ENCODE data around the gene KIF26A. TPM values are rescaled to one million over a fixed set of nuclear protein-coding genes. Genes with fewer than 3 reads are reported as not detected.

KIF26A gene
- polyA plus RNA-seq, 6 donors from 2014 or later: not detected

GRCh38 chr14:104213301-104214034, 75.1 kb downstream of the KIF26A start:
- no peak for DNase-seq
- peaks cover 0 to 3% (median 0%) of the 10 kb centered on the region in 7 donors for H3K9me3 Mint-ChIP-seq
- no peaks in the 10 kb centered on the region for H3K4me1 Mint-ChIP-seq
- no peak for ATAC-seq (ENCODE audit: low read depth in 2 of 2)
- H3K36me3 Mint-ChIP-seq: no peaks in the 10 kb centered on the region
- peaks cover 0 to 43% (median 36%) of the 10 kb centered on the region in 3 donors for H3K27me3 Mint-ChIP-seq
- no peak overlapping the region for H3K27ac Mint-ChIP-seq
- H3K4me3 Mint-ChIP-seq: no peak overlapping the region

GRCh38 chr14:104214431-104215218, 76.2 kb downstream of the KIF26A start:
- Mint-ChIP-seq H3K27ac (no peak overlapping the region), H3K4me3 (no peak overlapping the region), H3K4me1 (no peaks in the 10 kb centered on the region), H3K27me3 (peaks cover 0 to 43% (median 38%) of the 10 kb centered on the region in 3 donors), H3K36me3 (no peaks in the 10 kb centered on the region), H3K9me3 (peaks cover 0 to 3% (median 0%) of the 10 kb centered on the region in 7 donors)
- ATAC-seq (ENCODE audit: low read depth in 2 of 2) (no peak), DNase-seq (no peak)

GRCh38 chr14:104215706-104216334, 77.4 kb downstream of the KIF26A start:
- Mint-ChIP-seq H3K27ac (peak overlapping the region in 1 of 6 donors; percentile 75), H3K27me3 (peaks cover 0 to 50% (median 37%) of the 10 kb centered on the region in 3 donors), H3K9me3 (peaks cover 0 to 3% (median 0%) of the 10 kb centered on the region in 7 donors), H3K4me3 (no peak overlapping the region), H3K4me1 (no peaks in the 10 kb centered on the region), H3K36me3 (no peaks in the 10 kb centered on the region)
- DNase-seq (no peak), ATAC-seq (ENCODE audit: low read depth in 2 of 2) (no peak)

- Mint-ChIP-seq H3K9me3 (peaks cover 0 to 3% (median 0%) of the 10 kb centered on the region in 7 donors), H3K4me3 (no peak overlapping the region), H3K36me3 (no peaks in the 10 kb centered on the region), H3K27ac (peak overlapping the region in 2 of 6 donors; percentile 24 to 75), H3K4me1 (no peaks in the 10 kb centered on the region), H3K27me3 (peaks cover 0 to 52% (median 35%) of the 10 kb centered on the region in 3 donors)
- no peak for ATAC-seq (ENCODE audit: low read depth in 2 of 2)
- no peak for DNase-seq
These were observed 78.1 kb downstream of the KIF26A start for GRCh38 chr14:104216457-104216856.

- DNase-seq (no peak), ATAC-seq (ENCODE audit: low read depth in 2 of 2) (no peak)
- H3K4me1 Mint-ChIP-seq: no peaks in the 10 kb centered on the region
- H3K4me3 Mint-ChIP-seq: no peak overlapping the region
- no peaks in the 10 kb centered on the region for H3K36me3 Mint-ChIP-seq
- peaks cover 0 to 3% (median 0%) of the 10 kb centered on the region in 7 donors for H3K9me3 Mint-ChIP-seq
- H3K27me3 Mint-ChIP-seq: peaks cover 0 to 54% (median 22%) of the 10 kb centered on the region in 3 donors
- no peak overlapping the region for H3K27ac Mint-ChIP-seq
These were observed 79.3 kb downstream of the KIF26A start for GRCh38 chr14:104217486-104218360.

GRCh38 chr14:104218361-104219180, 80.2 kb downstream of the KIF26A start:
- Mint-ChIP-seq H3K4me3 (no peak overlapping the region), H3K4me1 (no peaks in the 10 kb centered on the region), H3K9me3 (peaks cover 0 to 3% (median 0%) of the 10 kb centered on the region in 7 donors), H3K36me3 (no peaks in the 10 kb centered on the region), H3K27ac (no peak overlapping the region), H3K27me3 (peaks cover 0 to 55% (median 18%) of the 10 kb centered on the region in 3 donors)
- DNase-seq: no peak
- no peak for ATAC-seq (ENCODE audit: low read depth in 2 of 2)

- peaks cover 0 to 57% (median 21%) of the 10 kb centered on the region in 3 donors for H3K27me3 Mint-ChIP-seq
- H3K4me1 Mint-ChIP-seq: peaks cover 1 to 6% (median 3%) of the 10 kb centered on the region in 3 donors
- peaks cover 0 to 3% (median 0%) of the 10 kb centered on the region in 7 donors for H3K9me3 Mint-ChIP-seq
- ATAC-seq (ENCODE audit: low read depth in 2 of 2) (no peak), DNase-seq (no peak)
- H3K36me3 Mint-ChIP-seq: no peaks in the 10 kb centered on the region
- no peak overlapping the region for H3K27ac Mint-ChIP-seq
- H3K4me3 Mint-ChIP-seq: no peak overlapping the region
These were observed 81.4 kb downstream of the KIF26A start for GRCh38 chr14:104219731-104220214.

GRCh38 chr14:104220215-104221070, 82.1 kb downstream of the KIF26A start:
- Mint-ChIP-seq H3K4me3 (no peak overlapping the region), H3K9me3 (peaks cover 0 to 1% (median 0%) of the 10 kb centered on the region in 7 donors), H3K27me3 (peaks cover 0 to 54% (median 14%) of the 10 kb centered on the region in 3 donors), H3K27ac (no peak overlapping the region), H3K4me1 (peaks cover 1 to 9% (median 8%) of the 10 kb centered on the region in 3 donors), H3K36me3 (no peaks in the 10 kb centered on the region)
- ATAC-seq (ENCODE audit: low read depth in 2 of 2) (no peak), DNase-seq (no peak)

GRCh38 chr14:104221071-104221625, 82.8 kb downstream of the KIF26A start:
- H3K27ac Mint-ChIP-seq: no peak overlapping the region
- DNase-seq (no peak), ATAC-seq (ENCODE audit: low read depth in 2 of 2) (no peak)
- peaks cover 2 to 13% (median 9%) of the 10 kb centered on the region in 3 donors for H3K4me1 Mint-ChIP-seq
- no peak overlapping the region for H3K4me3 Mint-ChIP-seq
- no peaks in the 10 kb centered on the region for H3K9me3 Mint-ChIP-seq
- H3K27me3 Mint-ChIP-seq: peaks cover 0 to 59% (median 13%) of the 10 kb centered on the region in 3 donors
- H3K36me3 Mint-ChIP-seq: no peaks in the 10 kb centered on the region

GRCh38 chr14:104221636-104222369, 83.4 kb downstream of the KIF26A start:
- Mint-ChIP-seq H3K27ac (no peak overlapping the region), H3K27me3 (peaks cover 0 to 63% (median 13%) of the 10 kb centered on the region in 3 donors), H3K4me1 (peaks cover 6 to 13% (median 9%) of the 10 kb centered on the region in 3 donors), H3K9me3 (no peaks in the 10 kb centered on the region), H3K36me3 (no peaks in the 10 kb centered on the region), H3K4me3 (no peak overlapping the region)
- ATAC-seq (ENCODE audit: low read depth in 2 of 2) (no peak), DNase-seq (no peak)
